Measurements from ENCODE around the gene NFS1.

NFS1 gene

GRCh38 chr20:35680452-35681183, 18.5 kb downstream of the NFS1 start:
- no peak overlapping the region for H3K9ac ChIP-seq (ENCODE audit: low read depth, low read length)
- H3K36me3 ChIP-seq (ENCODE audit: control insufficient read depth, insufficient read depth, low read length), result no peaks in the 10 kb centered on the region
- H3K4me1 ChIP-seq (ENCODE audit: control insufficient read depth, insufficient read depth, low read length), result no peaks in the 10 kb centered on the region
- H3K27me3 ChIP-seq (ENCODE audit: control insufficient read depth, insufficient read depth, low read length), result no peaks in the 10 kb centered on the region
- H3K4me3 ChIP-seq (ENCODE audit: low read depth, low read length), result no peak overlapping the region
- H3K9me3 ChIP-seq (ENCODE audit: control insufficient read depth, insufficient read depth, low read length), result no peaks in the 10 kb centered on the region

GRCh38 chr20:35674921-35675320, 24.2 kb downstream of the NFS1 start:
- Histone ChIP-seq H3K4me3 (ENCODE audit: low read depth, low read length) (no peak overlapping the region), H3K9ac (ENCODE audit: low read depth, low read length) (no peak overlapping the region), H3K9me3 (ENCODE audit: control insufficient read depth, insufficient read depth, low read length) (no peaks in the 10 kb centered on the region), H3K27me3 (ENCODE audit: control insufficient read depth, insufficient read depth, low read length) (no peaks in the 10 kb centered on the region), H3K4me1 (ENCODE audit: control insufficient read depth, insufficient read depth, low read length) (no peaks in the 10 kb centered on the region), H3K36me3 (ENCODE audit: control insufficient read depth, insufficient read depth, low read length) (peaks cover 5% of the 10 kb centered on the region)

GRCh38 chr20:35673884-35674283, 25.3 kb downstream of the NFS1 start:
- no peaks in the 10 kb centered on the region for H3K4me1 ChIP-seq (ENCODE audit: control insufficient read depth, insufficient read depth, low read length)
- H3K36me3 ChIP-seq (ENCODE audit: control insufficient read depth, insufficient read depth, low read length), result peaks cover 5% of the 10 kb centered on the region
- H3K4me3 ChIP-seq (ENCODE audit: low read depth, low read length), result no peak overlapping the region
- no peak overlapping the region for H3K9ac ChIP-seq (ENCODE audit: low read depth, low read length)
- no peaks in the 10 kb centered on the region for H3K27me3 ChIP-seq (ENCODE audit: control insufficient read depth, insufficient read depth, low read length)
- no peaks in the 10 kb centered on the region for H3K9me3 ChIP-seq (ENCODE audit: control insufficient read depth, insufficient read depth, low read length)

GRCh38 chr20:35669681-35670080, 29.5 kb downstream of the NFS1 start:
- Histone ChIP-seq H3K27me3 (ENCODE audit: control insufficient read depth, insufficient read depth, low read length) (no peaks in the 10 kb centered on the region), H3K36me3 (ENCODE audit: control insufficient read depth, insufficient read depth, low read length) (peaks cover 5% of the 10 kb centered on the region), H3K9me3 (ENCODE audit: control insufficient read depth, insufficient read depth, low read length) (no peaks in the 10 kb centered on the region), H3K9ac (ENCODE audit: low read depth, low read length) (no peak overlapping the region), H3K4me3 (ENCODE audit: low read depth, low read length) (no peak overlapping the region), H3K4me1 (ENCODE audit: control insufficient read depth, insufficient read depth, low read length) (no peaks in the 10 kb centered on the region)

- H3K27me3 ChIP-seq (ENCODE audit: control insufficient read depth, insufficient read depth, low read length), result no peaks in the 10 kb centered on the region
- no peak overlapping the region for H3K4me3 ChIP-seq (ENCODE audit: low read depth, low read length)
- no peaks in the 10 kb centered on the region for H3K9me3 ChIP-seq (ENCODE audit: control insufficient read depth, insufficient read depth, low read length)
- no peaks in the 10 kb centered on the region for H3K4me1 ChIP-seq (ENCODE audit: control insufficient read depth, insufficient read depth, low read length)
- H3K9ac ChIP-seq (ENCODE audit: low read depth, low read length), result no peak overlapping the region
- peaks cover 3% of the 10 kb centered on the region for H3K36me3 ChIP-seq (ENCODE audit: control insufficient read depth, insufficient read depth, low read length)
These were observed 29.9 kb downstream of the NFS1 start for GRCh38 chr20:35669221-35669620.

GRCh38 chr20:35665949-35666288, 33.2 kb downstream of the NFS1 start:
- H3K9ac ChIP-seq (ENCODE audit: low read depth, low read length), result no peak overlapping the region
- no peaks in the 10 kb centered on the region for H3K9me3 ChIP-seq (ENCODE audit: control insufficient read depth, insufficient read depth, low read length)
- peaks cover under 1% of the 10 kb centered on the region for H3K36me3 ChIP-seq (ENCODE audit: control insufficient read depth, insufficient read depth, low read length)
- H3K4me1 ChIP-seq (ENCODE audit: control insufficient read depth, insufficient read depth, low read length), result peaks cover 4% of the 10 kb centered on the region
- no peaks in the 10 kb centered on the region for H3K27me3 ChIP-seq (ENCODE audit: control insufficient read depth, insufficient read depth, low read length)
- H3K4me3 ChIP-seq (ENCODE audit: low read depth, low read length), result no peak overlapping the region

- Histone ChIP-seq H3K27me3 (ENCODE audit: control insufficient read depth, insufficient read depth, low read length) (no peaks in the 10 kb centered on the region), H3K36me3 (ENCODE audit: control insufficient read depth, insufficient read depth, low read length) (no peaks in the 10 kb centered on the region), H3K9me3 (ENCODE audit: control insufficient read depth, insufficient read depth, low read length) (no peaks in the 10 kb centered on the region), H3K9ac (ENCODE audit: low read depth, low read length) (peak within 1 kb of the TSS; percentile 100), H3K4me3 (ENCODE audit: low read depth, low read length) (peak within 1 kb of the TSS; percentile 100), H3K4me1 (ENCODE audit: control insufficient read depth, insufficient read depth, low read length) (peaks cover 12% of the 10 kb centered on the region)
These were observed 34.5 kb downstream of the NFS1 start, which contains the start of the genes CPNE1 and RBM12 for GRCh38 chr20:35664466-35665206. CPNE1 (minus strand) TSS chr20:35664900; CDS start chr20:35632923, 31,977 bp downstream. RBM12 (minus strand) TSS chr20:35664900; CDS start chr20:35655322, 9,578 bp downstream.

- peak overlapping the region; percentile 100 for H3K9ac ChIP-seq (ENCODE audit: low read depth, low read length)
- H3K4me1 ChIP-seq (ENCODE audit: control insufficient read depth, insufficient read depth, low read length), result peaks cover 13% of the 10 kb centered on the region
- H3K27me3 ChIP-seq (ENCODE audit: control insufficient read depth, insufficient read depth, low read length), result no peaks in the 10 kb centered on the region
- H3K36me3 ChIP-seq (ENCODE audit: control insufficient read depth, insufficient read depth, low read length), result no peaks in the 10 kb centered on the region
- peak overlapping the region; percentile 100 for H3K4me3 ChIP-seq (ENCODE audit: low read depth, low read length)
- H3K9me3 ChIP-seq (ENCODE audit: control insufficient read depth, insufficient read depth, low read length), result no peaks in the 10 kb centered on the region
These were observed 35.4 kb downstream of the NFS1 start for GRCh38 chr20:35663516-35664465.

- Histone ChIP-seq H3K27me3 (ENCODE audit: control insufficient read depth, insufficient read depth, low read length) (no peaks in the 10 kb centered on the region), H3K36me3 (ENCODE audit: control insufficient read depth, insufficient read depth, low read length) (no peaks in the 10 kb centered on the region), H3K9ac (ENCODE audit: low read depth, low read length) (no peak overlapping the region), H3K4me3 (ENCODE audit: low read depth, low read length) (peak overlapping the region; percentile 100), H3K9me3 (ENCODE audit: control insufficient read depth, insufficient read depth, low read length) (no peaks in the 10 kb centered on the region), H3K4me1 (ENCODE audit: control insufficient read depth, insufficient read depth, low read length) (peaks cover 13% of the 10 kb centered on the region)
These were observed 36.6 kb downstream of the NFS1 start for GRCh38 chr20:35662551-35662950.

- Histone ChIP-seq H3K36me3 (ENCODE audit: control insufficient read depth, insufficient read depth, low read length) (no peaks in the 10 kb centered on the region), H3K9me3 (ENCODE audit: control insufficient read depth, insufficient read depth, low read length) (no peaks in the 10 kb centered on the region), H3K4me3 (ENCODE audit: low read depth, low read length) (peak overlapping the region; percentile 16), H3K9ac (ENCODE audit: low read depth, low read length) (no peak overlapping the region), H3K4me1 (ENCODE audit: control insufficient read depth, insufficient read depth, low read length) (peaks cover 13% of the 10 kb centered on the region), H3K27me3 (ENCODE audit: control insufficient read depth, insufficient read depth, low read length) (no peaks in the 10 kb centered on the region)
These were observed 37.2 kb downstream of the NFS1 start for GRCh38 chr20:35661908-35662307.

- Histone ChIP-seq H3K4me1 (ENCODE audit: control insufficient read depth, insufficient read depth, low read length) (peaks cover 13% of the 10 kb centered on the region), H3K9me3 (ENCODE audit: control insufficient read depth, insufficient read depth, low read length) (no peaks in the 10 kb centered on the region), H3K4me3 (ENCODE audit: low read depth, low read length) (no peak overlapping the region), H3K36me3 (ENCODE audit: control insufficient read depth, insufficient read depth, low read length) (no peaks in the 10 kb centered on the region), H3K9ac (ENCODE audit: low read depth, low read length) (no peak overlapping the region), H3K27me3 (ENCODE audit: control insufficient read depth, insufficient read depth, low read length) (no peaks in the 10 kb centered on the region)
These were observed 38.1 kb downstream of the NFS1 start for GRCh38 chr20:35661053-35661452.
